HG03135 (cell line): ENCODE results near the gene USF1.
"Not testable (repeated sequence)": the region's sequence is repeated elsewhere in the genome, so short reads cannot be mapped to it uniquely, and the experiment has no call there.

Experiments used
- ATAC-seq: cut with Tn5 transposase; IDR thresholded peaks from one replicate; pipeline ENCODE4 v1.9.1; 2021; ENCODE audit warnings: mild to moderate bottlenecking, moderate library complexity; ENCODE audit not compliant: unreplicated experiment

Gene USF1

GRCh38 chr1:160992036-160992435 is 53.7 kb downstream of the USF1 start:
- not testable (repeated sequence) for ATAC-seq
